HL-60/S4 (cell line): ENCODE measurements around the gene LPIN2.
"Not testable (repeated sequence)": the region's sequence is repeated elsewhere in the genome, so short reads cannot be mapped to it uniquely, and the experiment has no call there.

Experiments
- in situ Hi-C: fragments of 300-500 bp; cut with MboI; formaldehyde crosslinking; loops from 2 replicates; pipeline ENCODE4 v1.14.3; 2022; ENCODE audit warnings: low sequenced_read_pairs

The LPIN2 gene, protein sequence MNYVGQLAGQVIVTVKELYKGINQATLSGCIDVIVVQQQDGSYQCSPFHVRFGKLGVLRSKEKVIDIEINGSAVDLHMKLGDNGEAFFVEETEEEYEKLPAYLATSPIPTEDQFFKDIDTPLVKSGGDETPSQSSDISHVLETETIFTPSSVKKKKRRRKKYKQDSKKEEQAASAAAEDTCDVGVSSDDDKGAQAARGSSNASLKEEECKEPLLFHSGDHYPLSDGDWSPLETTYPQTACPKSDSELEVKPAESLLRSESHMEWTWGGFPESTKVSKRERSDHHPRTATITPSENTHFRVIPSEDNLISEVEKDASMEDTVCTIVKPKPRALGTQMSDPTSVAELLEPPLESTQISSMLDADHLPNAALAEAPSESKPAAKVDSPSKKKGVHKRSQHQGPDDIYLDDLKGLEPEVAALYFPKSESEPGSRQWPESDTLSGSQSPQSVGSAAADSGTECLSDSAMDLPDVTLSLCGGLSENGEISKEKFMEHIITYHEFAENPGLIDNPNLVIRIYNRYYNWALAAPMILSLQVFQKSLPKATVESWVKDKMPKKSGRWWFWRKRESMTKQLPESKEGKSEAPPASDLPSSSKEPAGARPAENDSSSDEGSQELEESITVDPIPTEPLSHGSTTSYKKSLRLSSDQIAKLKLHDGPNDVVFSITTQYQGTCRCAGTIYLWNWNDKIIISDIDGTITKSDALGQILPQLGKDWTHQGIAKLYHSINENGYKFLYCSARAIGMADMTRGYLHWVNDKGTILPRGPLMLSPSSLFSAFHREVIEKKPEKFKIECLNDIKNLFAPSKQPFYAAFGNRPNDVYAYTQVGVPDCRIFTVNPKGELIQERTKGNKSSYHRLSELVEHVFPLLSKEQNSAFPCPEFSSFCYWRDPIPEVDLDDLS

DNA sequence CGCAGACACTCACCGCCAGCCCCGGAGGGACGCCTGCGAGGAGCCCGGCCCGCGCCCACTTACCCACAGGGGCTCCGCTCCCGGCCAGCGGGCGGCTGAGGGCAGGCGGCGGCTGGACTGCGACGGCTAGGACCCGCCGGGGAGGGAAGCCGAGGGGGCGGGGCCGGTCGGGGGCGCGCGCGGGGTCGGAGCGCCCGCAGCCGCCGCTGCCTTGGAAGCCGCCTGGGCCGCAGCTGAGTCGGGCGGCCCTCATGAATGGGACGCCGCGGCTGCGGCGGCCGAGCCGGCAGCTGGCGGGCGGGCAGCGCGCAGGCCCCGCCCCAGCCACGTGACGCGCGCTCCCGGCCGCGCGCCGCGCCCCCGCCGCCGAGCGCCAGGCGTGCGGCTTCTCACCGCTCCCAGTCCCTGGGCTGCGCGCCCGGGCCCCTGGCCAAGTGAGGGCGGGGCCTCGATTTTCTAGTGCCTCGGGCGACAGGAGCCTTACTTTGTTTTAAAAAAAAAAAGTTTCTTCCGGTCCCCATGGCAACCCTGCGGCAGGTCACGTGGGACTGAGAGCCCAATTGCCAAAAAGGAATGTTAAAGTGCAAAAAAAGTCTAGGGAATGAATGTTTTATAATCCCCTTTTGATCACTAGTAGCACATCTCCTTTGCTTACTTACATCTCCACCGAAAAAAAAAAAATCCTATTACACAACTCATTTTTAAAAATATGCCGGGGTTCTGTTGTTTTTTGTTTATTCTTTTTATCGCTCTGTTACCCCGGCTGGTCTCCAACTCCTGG lies at the start of gene LPIN2:
LPIN2 (minus strand) TSS at position 121 of the 781 bp plus-strand sequence. CDS start 52,304 bp downstream, outside the sequence.
- in situ Hi-C loops: no loop called here

DNA sequence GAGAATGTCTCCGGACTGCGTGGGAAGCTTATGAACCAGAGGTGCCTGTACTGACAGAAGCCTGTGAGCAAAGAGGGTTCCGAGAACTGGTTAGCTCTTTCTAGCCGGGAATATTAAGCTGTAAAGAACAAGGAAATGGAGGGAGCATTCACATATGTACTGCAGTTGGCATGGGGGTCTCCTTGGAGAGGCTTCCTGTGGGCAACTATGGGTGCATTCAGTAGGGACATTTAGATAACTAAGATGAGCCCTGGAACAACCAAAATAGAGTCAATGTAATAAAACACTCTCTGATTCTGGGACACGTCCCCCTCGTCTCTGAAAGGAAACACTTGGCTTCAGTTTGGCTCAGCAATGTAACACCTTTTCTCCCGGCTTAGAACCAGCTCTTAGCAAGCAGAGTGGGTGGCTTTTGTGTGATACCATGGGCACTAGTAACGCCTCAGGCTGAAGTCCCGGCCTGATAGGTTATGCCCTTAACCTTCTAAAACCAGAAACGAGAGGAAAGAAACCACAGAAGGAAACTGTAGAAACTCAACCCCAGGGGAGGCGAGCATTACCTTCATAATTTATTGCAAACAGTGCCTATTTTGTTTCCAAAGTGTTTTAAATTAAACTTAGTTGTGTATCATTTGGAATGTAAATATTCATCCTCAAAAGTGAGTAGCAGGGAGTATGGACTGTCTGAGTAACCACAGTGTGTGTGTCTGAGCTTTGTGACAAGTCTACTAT lies 48.8 kb upstream of the LPIN2 start:
- in situ Hi-C loops: no loop called here

DNA sequence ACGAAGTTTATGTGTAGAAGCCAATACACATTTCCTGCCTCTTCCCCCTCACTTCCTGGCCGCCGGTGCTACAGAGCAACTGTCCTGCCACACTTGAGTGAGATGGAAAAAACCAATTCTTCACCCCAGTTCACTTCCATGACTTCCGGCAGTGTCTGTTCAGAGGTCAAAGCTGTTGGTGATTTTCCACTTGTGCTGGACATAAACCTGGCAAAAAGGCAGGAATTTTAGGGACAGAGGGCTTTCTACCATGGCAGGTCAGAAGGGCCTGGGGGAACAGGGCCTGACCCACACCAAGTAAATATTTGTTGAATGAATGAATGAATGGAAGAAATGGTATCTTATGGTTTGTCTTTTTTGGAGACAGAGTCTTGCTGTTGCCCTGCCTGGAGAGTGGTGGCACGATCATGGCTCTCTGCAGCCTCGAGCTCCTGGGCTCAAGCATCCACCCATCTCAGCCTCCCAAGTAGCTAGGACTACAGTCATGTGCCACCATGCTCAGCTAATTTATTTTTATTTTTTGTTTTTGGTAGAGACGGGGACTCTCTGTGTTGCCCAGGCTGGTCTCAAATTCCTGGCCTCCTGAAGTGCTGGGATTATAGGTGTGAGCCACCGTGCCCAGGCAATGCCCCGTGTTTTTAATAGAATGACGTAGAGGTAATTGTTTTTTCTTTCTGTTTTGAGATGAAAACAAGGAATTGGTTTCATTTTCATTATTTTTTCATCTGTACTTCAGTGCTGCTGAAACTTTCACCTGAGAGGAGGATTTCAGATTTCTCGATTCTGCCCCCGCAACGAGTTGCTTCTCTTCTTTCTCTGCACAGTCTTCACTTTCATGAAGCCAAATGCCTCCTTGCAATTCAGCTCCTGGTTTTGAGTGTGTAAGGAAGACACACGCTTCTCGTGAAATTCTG lies 48.0 kb upstream of the LPIN2 start:
- in situ Hi-C loops: no loop called here

DNA sequence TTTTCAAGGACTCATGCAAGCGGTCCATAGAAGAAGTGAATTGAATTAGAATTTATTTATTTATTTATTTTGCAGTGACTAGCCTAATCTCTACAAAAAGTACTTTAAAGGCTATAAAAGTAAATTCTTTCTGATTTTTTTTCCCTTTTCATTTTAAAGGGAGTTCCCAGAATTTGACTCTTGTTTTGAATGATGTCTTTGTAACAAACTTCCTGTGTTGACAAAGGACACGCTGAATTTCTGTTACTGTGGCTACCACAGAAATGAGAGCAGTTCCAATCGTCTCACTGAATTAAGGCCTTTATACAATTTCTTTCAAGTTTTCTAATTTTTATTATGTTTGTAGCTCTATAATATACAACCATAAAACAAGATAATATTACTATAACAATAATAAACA lies 46.3 kb upstream of the LPIN2 start:
- in situ Hi-C loops: no loop called here

DNA sequence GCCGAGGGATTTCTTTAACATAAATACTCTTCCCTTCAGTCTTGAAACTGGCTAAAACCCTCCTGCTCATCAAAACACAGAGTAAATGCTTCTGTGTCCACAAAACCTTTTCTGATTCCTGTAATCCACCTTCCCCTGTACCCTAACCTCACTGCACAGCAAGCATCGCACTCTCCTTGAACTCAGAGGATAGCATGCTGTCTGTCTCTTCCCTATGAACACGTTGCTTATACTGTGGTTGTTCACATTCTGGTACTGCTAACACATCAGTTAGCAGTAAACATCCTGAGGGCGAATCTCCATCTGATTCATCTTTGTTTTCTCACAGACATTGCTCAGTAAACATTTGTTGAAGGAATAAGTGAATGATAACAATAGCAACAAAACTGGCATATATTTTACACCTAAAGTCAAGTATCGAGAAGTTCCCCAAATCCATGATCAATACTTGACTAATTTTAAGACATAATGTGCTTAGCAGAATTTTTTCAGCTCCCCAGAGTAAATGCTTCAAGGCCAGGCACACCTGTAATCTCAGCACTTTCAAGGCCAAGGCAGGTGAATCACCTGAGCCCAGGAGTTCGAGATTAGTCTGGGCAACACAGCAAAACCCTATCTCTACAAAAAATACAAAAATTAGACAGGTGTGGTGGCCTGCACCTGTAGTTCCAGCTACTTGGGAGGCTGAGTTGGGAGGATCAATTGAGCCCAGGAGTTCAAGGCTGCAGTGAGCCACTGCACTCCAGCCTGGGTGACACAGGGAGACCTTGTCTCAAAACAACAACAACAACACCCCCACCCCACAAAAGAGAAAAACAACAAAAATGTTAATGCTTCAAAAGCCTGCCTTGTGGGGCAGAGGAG lies 45.6 kb upstream of the LPIN2 start:
- in situ Hi-C loops: no loop called here

DNA sequence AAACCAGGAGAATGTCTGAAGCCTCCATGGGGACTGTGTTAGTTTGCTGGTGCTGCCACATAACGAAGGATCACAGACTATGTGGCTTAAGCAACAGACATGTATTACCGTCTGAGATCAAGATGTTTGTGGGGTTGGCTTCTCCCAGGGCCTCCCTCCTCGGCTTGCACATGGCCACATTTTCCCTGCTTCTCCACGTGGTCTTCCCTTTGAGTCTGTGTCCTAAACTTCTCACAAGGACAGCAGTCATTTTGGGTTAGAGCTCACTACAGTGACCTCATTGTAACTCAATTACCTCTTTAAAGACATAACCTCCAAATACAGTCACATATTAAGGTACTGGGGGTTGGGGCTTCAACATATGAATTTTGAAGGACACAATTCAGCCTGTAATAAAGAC lies 44.6 kb upstream of the LPIN2 start:
- in situ Hi-C loops: no loop called here

DNA sequence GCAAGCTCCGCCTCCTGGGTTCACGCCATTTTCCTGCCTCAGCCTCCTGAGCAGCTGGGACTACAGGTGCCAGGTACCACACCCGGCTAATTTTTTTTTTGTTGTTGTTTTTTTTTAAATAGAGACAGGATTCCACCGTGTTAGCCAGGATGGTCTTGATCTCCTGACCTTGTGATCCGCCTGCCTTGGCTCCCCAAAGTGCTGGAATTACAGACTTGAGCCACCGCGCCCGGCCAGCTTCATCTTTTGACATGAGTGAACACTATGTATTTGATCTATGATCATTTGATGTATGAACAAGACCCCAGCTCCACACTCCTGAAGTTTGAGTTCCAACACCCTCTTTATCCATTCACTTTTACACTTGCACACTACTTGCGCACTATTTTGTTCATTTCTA lies 43.4 kb upstream of the LPIN2 start:
- in situ Hi-C loops: no loop called here

DNA sequence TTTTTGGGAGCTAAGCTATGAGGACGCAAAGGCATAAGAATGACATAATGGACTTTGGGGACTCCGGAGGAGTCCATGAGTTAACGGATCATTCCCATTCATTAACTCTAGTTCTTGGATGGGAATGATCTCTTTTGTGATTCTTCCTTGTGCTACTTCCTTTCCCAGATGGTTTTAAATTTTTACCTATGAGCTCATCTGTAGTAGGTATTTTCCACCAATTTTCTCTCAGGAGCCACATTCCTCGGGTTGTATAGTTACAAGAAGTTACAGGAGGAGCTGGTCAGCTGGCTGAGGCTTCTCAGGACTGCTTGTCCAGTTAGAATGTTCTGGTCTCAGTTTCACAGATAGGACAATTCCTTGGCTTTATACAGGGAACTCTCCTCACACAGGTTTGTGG lies 42.9 kb upstream of the LPIN2 start:
- in situ Hi-C loops: no loop called here

DNA sequence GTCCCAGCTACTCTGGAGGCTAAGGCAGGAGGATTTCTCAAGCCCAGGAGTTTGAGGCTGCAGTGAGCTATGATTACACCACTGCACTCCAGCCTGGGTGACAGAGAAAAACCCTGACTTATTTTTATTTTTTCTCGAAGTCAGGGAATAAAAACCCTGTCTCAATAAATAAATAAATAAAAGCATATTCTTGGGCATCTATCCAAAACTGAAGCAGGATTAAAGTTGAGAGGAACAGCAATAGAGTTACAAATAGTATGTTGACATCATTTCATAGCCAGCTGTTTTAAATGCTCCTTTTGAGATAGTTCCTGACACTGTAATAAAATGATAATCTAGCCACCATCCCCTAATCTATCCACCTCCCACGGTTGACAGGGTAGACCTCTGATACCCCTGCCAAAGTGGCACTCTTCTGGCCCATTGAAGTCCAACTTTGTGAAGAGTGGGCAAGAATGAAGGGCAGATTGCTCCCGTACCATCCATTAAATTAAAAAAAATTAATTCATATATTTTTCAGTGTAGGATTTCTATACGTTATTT lies 42.3 kb upstream of the LPIN2 start:
- in situ Hi-C loops: no loop called here

DNA sequence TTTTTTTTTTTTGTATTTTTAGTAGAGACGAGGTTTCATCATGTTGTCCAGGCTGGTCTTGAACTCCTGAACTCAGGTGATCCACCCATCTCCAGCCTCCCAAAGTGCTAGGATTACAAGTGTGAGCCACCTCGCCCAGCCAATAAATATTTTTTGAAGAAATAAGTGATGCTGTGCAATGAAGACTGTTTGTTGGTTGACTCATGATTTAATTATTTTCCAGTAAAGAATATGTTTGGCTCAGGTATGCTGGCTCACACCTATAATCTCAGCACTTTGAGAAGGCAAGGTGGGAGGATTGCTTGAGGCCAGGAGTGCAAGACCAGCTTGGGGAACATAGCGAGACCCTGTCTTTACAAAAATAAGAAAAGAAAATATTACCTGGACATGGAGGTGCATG lies 41.8 kb upstream of the LPIN2 start:
- in situ Hi-C loops: no loop called here

DNA sequence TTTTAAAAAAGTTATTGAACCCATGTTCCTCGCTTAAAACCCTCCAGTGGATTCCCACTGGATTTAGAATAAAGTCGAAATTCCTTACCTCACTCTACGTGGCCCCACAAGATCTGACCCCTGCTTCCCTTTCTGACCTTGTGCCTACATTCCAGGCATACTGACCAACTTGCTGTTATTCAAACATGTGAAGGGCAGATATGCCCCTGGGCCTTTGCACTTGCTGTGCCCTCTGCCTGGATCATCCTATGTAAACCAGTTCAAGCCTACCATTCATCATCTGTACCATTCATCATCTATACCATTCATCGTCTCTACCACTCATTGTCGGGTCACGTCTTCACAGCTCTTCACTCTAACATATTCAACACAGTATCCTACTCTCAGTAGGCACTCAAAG lies 41.3 kb upstream of the LPIN2 start:
- in situ Hi-C loops: no loop called here

DNA sequence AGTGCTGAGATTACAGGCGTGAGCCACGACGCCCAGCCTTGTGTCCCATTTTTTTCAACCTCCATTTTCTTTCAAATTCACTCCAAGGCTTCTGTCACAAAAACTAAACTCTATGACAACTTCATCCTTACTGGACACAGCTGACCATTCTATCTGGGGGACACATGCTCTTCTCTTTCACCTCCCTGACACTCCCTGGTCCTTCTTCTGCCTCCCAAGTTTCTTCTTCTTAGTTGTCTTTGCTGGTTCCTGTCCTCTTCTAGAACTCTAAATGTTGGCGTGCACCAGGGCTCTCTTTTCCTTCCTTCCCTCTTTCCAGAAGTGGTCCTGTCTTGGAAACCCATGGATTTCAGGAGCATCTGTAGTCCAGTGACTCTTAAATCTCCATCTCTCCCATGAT lies 40.1 kb upstream of the LPIN2 start:
- in situ Hi-C loops: no loop called here

DNA sequence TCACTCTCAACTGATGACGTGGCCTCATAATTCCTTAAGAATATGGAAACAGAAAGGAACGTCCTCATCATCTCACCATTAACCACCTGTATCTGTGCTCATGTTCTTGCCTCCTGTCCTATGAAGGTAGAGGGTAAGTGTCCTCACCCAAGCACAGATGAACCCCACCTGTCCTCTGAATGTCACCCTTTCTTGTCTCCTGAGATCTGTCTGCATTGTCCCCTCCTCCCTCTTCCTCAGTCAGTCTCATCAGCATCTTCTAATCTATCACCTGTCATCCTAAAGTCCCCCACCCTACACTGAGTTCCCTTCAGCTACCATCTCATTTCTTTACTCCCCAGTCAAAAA lies 39.4 kb upstream of the LPIN2 start:
- in situ Hi-C loops: no loop called here

DNA sequence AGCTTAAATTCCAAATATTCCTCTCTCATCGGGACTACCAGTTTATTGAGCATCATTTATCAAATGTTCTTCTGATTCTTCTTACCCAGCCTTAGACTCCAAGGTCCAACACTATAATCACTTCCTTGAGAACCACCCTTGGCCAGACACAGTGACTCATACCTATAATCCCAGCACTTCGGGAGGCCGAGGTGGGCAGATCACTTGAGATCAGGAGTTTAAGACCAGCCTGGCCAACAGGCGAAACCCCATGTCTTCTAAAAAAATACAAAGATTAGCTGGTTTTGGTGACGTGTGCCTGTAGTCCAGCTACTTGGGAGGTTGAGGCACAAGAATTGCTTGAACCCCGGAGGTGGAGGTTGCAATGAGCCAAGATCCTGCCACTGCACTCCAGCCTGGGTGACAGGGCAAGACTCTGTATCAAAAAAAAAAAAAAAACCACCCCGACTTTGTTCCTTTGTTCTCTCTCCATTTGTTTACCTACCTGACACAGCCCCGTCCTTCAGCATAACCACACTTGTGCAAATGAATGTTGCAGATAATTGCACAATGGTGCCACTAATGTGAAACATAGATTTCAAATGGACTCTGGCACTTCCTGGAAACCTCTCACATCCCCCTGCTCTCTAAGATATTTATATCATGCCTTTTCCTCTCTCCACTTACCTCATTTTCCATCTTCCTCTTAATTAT lies 38.9 kb upstream of the LPIN2 start:
- in situ Hi-C loops: no loop called here

DNA sequence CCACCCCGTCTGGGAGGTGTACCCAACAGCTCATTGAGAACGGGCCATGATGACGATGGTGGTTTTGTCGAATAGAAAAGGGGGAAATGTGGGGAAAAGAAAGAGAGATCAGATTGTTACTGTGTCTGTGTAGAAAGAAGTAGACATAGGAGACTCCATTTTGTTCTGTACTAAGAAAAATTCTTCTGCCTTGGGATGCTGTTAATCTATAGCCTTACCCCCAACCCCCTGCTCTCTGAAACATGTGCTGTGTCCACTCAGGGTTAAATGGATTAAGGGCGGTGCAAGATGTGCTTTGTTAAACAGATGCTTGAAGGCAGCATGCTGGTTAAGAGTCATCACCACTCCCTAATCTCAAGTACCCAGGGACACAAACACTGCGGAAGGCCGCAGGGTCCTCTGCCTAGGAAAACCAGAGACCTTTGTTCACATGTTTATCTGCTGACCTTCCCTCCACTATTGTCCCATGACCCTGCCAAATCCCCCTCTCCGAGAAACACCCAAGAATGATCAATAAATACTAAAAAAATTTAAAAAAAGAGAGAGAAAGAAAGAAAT lies 37.0 kb upstream of the LPIN2 start:
- in situ Hi-C loops: not testable (repeated sequence)

DNA sequence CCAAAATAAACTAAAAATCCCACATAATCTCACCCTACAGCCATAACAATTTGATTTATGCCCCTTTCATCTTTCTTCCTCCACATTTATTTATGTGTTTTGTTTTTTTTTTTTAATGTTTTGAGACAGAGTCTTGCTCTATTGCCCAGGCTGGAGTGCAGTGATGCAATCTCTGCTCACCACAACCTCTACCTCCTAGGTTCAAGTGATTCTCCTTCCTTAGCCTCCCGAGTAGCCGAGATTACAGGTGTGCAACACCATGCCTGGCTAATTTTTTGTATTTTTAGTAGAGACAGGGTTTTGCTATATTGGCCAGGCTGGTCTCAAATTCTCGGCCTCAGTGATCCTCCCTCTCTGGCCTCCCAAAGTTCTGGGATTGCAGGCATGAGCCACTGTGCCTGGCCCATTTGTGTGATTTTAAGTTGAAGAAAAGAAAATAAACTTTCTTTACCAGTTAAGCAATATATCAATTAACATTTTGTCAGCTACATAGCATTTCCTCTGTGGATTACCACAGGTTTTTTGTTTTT lies 35.9 kb upstream of the LPIN2 start:
- in situ Hi-C loops: no loop called here

DNA sequence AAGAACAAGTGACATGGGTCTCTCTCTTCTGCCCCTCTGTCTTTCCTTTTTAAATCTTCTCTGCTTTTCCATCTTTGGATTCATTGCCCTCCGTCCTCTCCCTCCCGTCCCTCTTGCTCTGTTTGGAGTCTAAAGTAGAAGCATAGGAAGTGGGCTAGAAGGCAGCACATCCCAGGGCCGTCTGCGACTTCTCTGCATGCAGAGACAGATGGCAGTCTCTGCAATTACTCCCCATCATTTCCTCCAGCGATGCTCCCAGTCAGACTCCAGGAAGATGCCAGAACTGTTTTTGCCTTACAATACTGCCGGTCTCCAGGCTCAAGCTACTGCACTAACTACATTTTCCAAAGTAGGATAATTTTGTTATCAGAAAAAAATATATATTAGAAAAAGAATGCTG lies 35.2 kb upstream of the LPIN2 start:
- in situ Hi-C loops: no loop called here
